ENCODE data around the gene SKIDA1. TPM values are rescaled to one million over a fixed set of nuclear protein-coding genes. Genes with fewer than 3 reads are reported as not detected.

Gene SKIDA1
- total and polyA plus RNA-seq, 12 donors = 0.64 to 3.5 (median 2.4) TPM

- intact Hi-C loops (cut with DNase I) = no loop called here
- no peak for DNase-seq
- no peaks in the 10 kb centered on the region for H3K27me3 ChIP-seq
- no peak for TF ChIP-seq POLR2A (IDR thresholded peaks at IDR 0.05)
- no peak for TF ChIP-seq CTCF (IDR thresholded peaks at IDR 0.05)
- H3K36me3 ChIP-seq (replicated peaks in 1 of 2) = no peaks in the 10 kb centered on the region
- H3K27ac ChIP-seq = no peak overlapping the region
- H3K4me3 ChIP-seq = no peak overlapping the region
- H3K4me1 ChIP-seq (replicated peaks in 1 of 2) = no peaks in the 10 kb centered on the region
- H3K9me3 ChIP-seq (replicated peaks in 1 of 3) = no peaks in the 10 kb centered on the region
- 77 to 85% (median 81%) methylated on average over 5 of the region's 5 CpGs for WGBS, 4 donors
Observed at GRCh38 chr10:21488957-21489446, 36.5 kb downstream of the SKIDA1 start.

- no peaks in the 10 kb centered on the region for H3K9me3 ChIP-seq (replicated peaks in 1 of 3)
- WGBS, 4 donors = 54 to 63% (median 59%) methylated on average over 6 of the region's 6 CpGs
- H3K36me3 ChIP-seq (replicated peaks in 1 of 2) = no peaks in the 10 kb centered on the region
- no peak overlapping the region for H3K4me3 ChIP-seq
- no peak for TF ChIP-seq POLR2A (IDR thresholded peaks at IDR 0.05)
- no peak for TF ChIP-seq CTCF (IDR thresholded peaks at IDR 0.05)
- intact Hi-C loops (cut with DNase I) = no loop called here
- no peak overlapping the region for H3K27ac ChIP-seq
- no peaks in the 10 kb centered on the region for H3K4me1 ChIP-seq (replicated peaks in 1 of 2)
- H3K27me3 ChIP-seq = no peaks in the 10 kb centered on the region
- DNase-seq = no peak
Observed at GRCh38 chr10:21488246-21488956, 37.1 kb downstream of the SKIDA1 start.

- Histone ChIP-seq H3K4me3 (no peak overlapping the region), H3K4me1 (replicated peaks in 1 of 2) (no peaks in the 10 kb centered on the region), H3K27ac (no peak overlapping the region), H3K9me3 (replicated peaks in 1 of 3) (no peaks in the 10 kb centered on the region), H3K27me3 (no peaks in the 10 kb centered on the region), H3K36me3 (replicated peaks in 1 of 2) (no peaks in the 10 kb centered on the region)
- TF ChIP-seq CTCF (IDR thresholded peaks at IDR 0.05) (no peak), POLR2A (IDR thresholded peaks at IDR 0.05) (no peak)
- 92 to 98% (median 96%) methylated on average over 10 of the region's 10 CpGs for WGBS, 4 donors
- intact Hi-C loops (cut with DNase I) = no loop called here
- DNase-seq = no peak
Observed at GRCh38 chr10:21487416-21488180, 37.9 kb downstream of the SKIDA1 start.

GRCh38 chr10:21482821-21483220, 42.7 kb downstream of the SKIDA1 start:
- WGBS, 4 donors = 91 to 96% (median 94%) methylated on average over 3 of the region's 3 CpGs
- intact Hi-C loops (cut with DNase I) = no loop called here
- H3K27ac ChIP-seq = no peak overlapping the region
- H3K27me3 ChIP-seq = no peaks in the 10 kb centered on the region
- no peak overlapping the region for H3K4me3 ChIP-seq
- TF ChIP-seq POLR2A (IDR thresholded peaks at IDR 0.05) = no peak
- TF ChIP-seq CTCF (IDR thresholded peaks at IDR 0.05) = no peak
- no peaks in the 10 kb centered on the region for H3K36me3 ChIP-seq (replicated peaks in 1 of 2)
- DNase-seq = peak in 1 of 7 donors; percentile 0
- no peaks in the 10 kb centered on the region for H3K9me3 ChIP-seq (replicated peaks in 1 of 3)
- H3K4me1 ChIP-seq (replicated peaks in 1 of 2) = no peaks in the 10 kb centered on the region

All from adrenal gland (tissue), 12 donors.